ENCODE results near the gene AXIN1. TPM values are rescaled to one million over a fixed set of nuclear protein-coding genes. Genes with fewer than 3 reads are reported as not detected.

The AXIN1 gene
- total and polyA plus RNA-seq, 2 of the 8 experiments (the other 6 are each of a cell fraction or from before 2014, with no cell fraction given), result 12.5 to 41.9 TPM

- Histone ChIP-seq H3K4ac (replicated peaks; ENCODE audit: insufficient read length, low read depth, low read length) (no peak overlapping the region), H3K23ac (ENCODE audit: insufficient read length) (no peak overlapping the region), H2AK5ac (ENCODE audit: low read depth, low read length) (peak overlapping the region; percentile 79; the same call in 1 of the 2 replicates), H3K23me2 (ENCODE audit: low read depth, low read length) (peaks cover 5% of the 10 kb centered on the region), H4K8ac (ENCODE audit: extremely low read depth, insufficient read depth, low read length) (no peak overlapping the region), H3K4me3 (ENCODE audit: extremely low read depth in 1 of 4, insufficient read depth in 2 of 4, low read depth in 3 of 4, low read length in 4 of 4) (no peak overlapping the region), H3K9ac (replicated peaks in 1 of 4; ENCODE audit: extremely low read depth in 1 of 4, low read depth in 3 of 4, low read length in 3 of 4) (no peak overlapping the region; a peak in 1 of 7 replicates), H3K36me3 (ENCODE audit: control insufficient read depth in 2 of 4, insufficient read depth in 4 of 4, low read length in 3 of 4) (peaks cover 7 to 18% (median 14%) of the 10 kb centered on the region in 4 experiments; a peak in 6 of 8 replicates), H2AFZ (ENCODE audit: low read length) (no peak overlapping the region), H2BK15ac (ENCODE audit: low read length) (peak overlapping the region; percentile 29; the same call in 1 of the 2 replicates), H3K4me2 (ENCODE audit: insufficient read depth in 1 of 2, low read depth in 2 of 2, low read length in 2 of 2) (peak overlapping the region in 1 of 2 experiments; percentile 32; a peak in 2 of 4 replicates), H2BK12ac (ENCODE audit: low read depth, low read length) (peak overlapping the region; percentile 87; the same call in 1 of the 2 replicates), H3K79me2 (ENCODE audit: control insufficient read depth in 1 of 2, insufficient read depth in 2 of 2, low read length in 2 of 2) (no peaks in the 10 kb centered on the region; a peak in 1 of 4 replicates), H3K27me3 (replicated peaks in 1 of 4; ENCODE audit: control insufficient read depth in 3 of 4, extremely low read depth in 1 of 4, insufficient read depth in 3 of 4, low read length in 3 of 4) (no peaks in the 10 kb centered on the region), H2BK5ac (ENCODE audit: low read depth, low read length) (peak overlapping the region; percentile 71; the same call in 1 of the 2 replicates), H4K91ac (replicated peaks; ENCODE audit: insufficient read length, low read length) (no peak overlapping the region), H3K14ac (ENCODE audit: insufficient read length) (no peak overlapping the region), H4K20me1 (replicated peaks in 1 of 2; ENCODE audit: control insufficient read depth in 1 of 2, insufficient read depth in 2 of 2, low read length in 2 of 2) (peaks cover 2 to 21% of the 10 kb centered on the region in 2 experiments), H4K5ac (ENCODE audit: insufficient read length, low read depth, low read length) (no peak overlapping the region), H3K56ac (replicated peaks; ENCODE audit: insufficient read length, low read depth, low read length) (no peak overlapping the region), H3K18ac (ENCODE audit: extremely low read depth, low read length) (no peak overlapping the region), H3K79me1 (ENCODE audit: low read depth, low read length) (no peaks in the 10 kb centered on the region; the same call in 1 of the 2 replicates), H2BK20ac (ENCODE audit: low read length) (no peak overlapping the region), H3K27ac (ENCODE audit: low read depth, low read length) (no peak overlapping the region), H3K4me1 (replicated peaks in 1 of 4; ENCODE audit: control insufficient read depth in 3 of 4, insufficient read depth in 4 of 4, low read length in 3 of 4) (peaks cover 0 to 26% (median 13%) of the 10 kb centered on the region in 4 experiments; a peak in 6 of 7 replicates), H3K9me3 (ENCODE audit: insufficient read depth in 2 of 2, low read depth in 1 of 2, low read length in 1 of 2) (no peaks in the 10 kb centered on the region), H2BK120ac (replicated peaks; ENCODE audit: low read depth, low read length) (no peak overlapping the region)
- CTCF ChIA-PET (ENCODE audit: partially characterized antibody), result interaction anchor here (0.5 to 1.7 kb wide), 7 partner anchors 8 to 249 kb away, joined by 3 to 9 read pairs (median 4); no protein-coding TSS in a partner anchor
- DNase-seq (ENCODE audit: low read depth in 1 of 2, low spot score in 2 of 2) (peak in 1 of 2 experiments; percentile 68), FAIRE-seq (no peak)
- POLR2A ChIA-PET (ENCODE audit: partially characterized antibody), result interaction anchor here (0.7 to 6.7 kb wide), 13 partner anchors 8 to 251 kb away, joined by 3 to 67 read pairs (median 4); partner anchors contain the start of genes MRPL28, RAB11FIP3 and WDR90
- TF ChIP-seq ATF2 (IDR thresholded peaks at IDR 0.05; ENCODE audit: low read length), result no peak
- 0 out of 3 replicates have a peak, but pooled peaks of 1 of the 2 experiments have one; percentile 22 for TF ChIP-seq POLR2A (IDR thresholded peaks at IDR 0.05; ENCODE audit: control extremely low read depth in 1 of 2, low read depth in 2 of 2, low read length in 2 of 2)
- TF ChIP-seq KDM5A (IDR thresholded peaks at IDR 0.05; ENCODE audit: low read length), result no peak
- TF ChIP-seq CTCF (IDR thresholded peaks at IDR 0.05; ENCODE audit: control extremely low read depth in 1 of 3, insufficient read depth in 1 of 3, low read depth in 1 of 3, low read length in 3 of 3), result peak in 1 of 3 experiments; percentile 38; a peak in 1 of 4 replicates
- peak in 1 of 2 experiments; percentile 6; a peak in 1 of 4 replicates for TF ChIP-seq RAD21 (IDR thresholded peaks at IDR 0.05 in 1 of 2, conservative IDR thresholded peaks at IDR 0.05 in 1 of 2; ENCODE audit: low read depth in 2 of 2, low read length in 2 of 2)
- 88% methylated on average over 24 of the region's 24 CpGs; no CpG with 5 or more reads in 1 of the 2 experiments for WGBS, 2 experiments (ENCODE audit: extremely low coverage in 1 of 2, insufficient coverage in 1 of 2, insufficient read length in 1 of 2, insufficient replicate concordance in 2 of 2, low coverage in 1 of 2, low lambda C conversion rate in 2 of 2, missing lambda C conversion rate in 1 of 2)
These were observed 46.2 kb upstream of the AXIN1 start for GRCh38 chr16:398561-399339.
